Mesothelial cell of epicardium (in vitro differentiated cells): ENCODE results near the gene TMPRSS9. TPM values are rescaled to one million over a fixed set of nuclear protein-coding genes. Genes with fewer than 3 reads are reported as not detected.

Experiments
- DNase-seq, 2 experiments: peaks; one replicate each; pipeline ENCODE4 v3.0.0; 2021; ENCODE audit warnings: low spot score in 2 of 2; ENCODE audit not compliant: unreplicated experiment in 2 of 2
- H3K27ac Mint-ChIP-seq: 2 replicates; pipeline ENCODE4 v1.8.0; 2021; ENCODE audit warnings: mixed read lengths
- H3K27me3 Mint-ChIP-seq: 2 replicates; pipeline ENCODE4 v1.8.0; 2021; ENCODE audit warnings: low read depth, mixed read lengths
- H3K36me3 Mint-ChIP-seq: 2 replicates; pipeline ENCODE4 v1.8.0; 2021; ENCODE audit warnings: mixed read lengths
- H3K4me1 Mint-ChIP-seq: 2 replicates; pipeline ENCODE4 v1.8.0; 2021; ENCODE audit warnings: mixed read lengths
- H3K4me3 Mint-ChIP-seq: 2 replicates; pipeline ENCODE4 v1.8.0; 2021; ENCODE audit warnings: mild to moderate bottlenecking, moderate library complexity, mixed read lengths
- H3K9me3 Mint-ChIP-seq: 2 replicates; pipeline ENCODE4 v1.8.0; 2021; ENCODE audit warnings: mixed read lengths
- total RNA-seq: library from RNA; stranded (reverse); gene quantifications from 3 replicates; pipeline ENCODE4 v1.2.1, GENCODE V29; 2021
- TF ChIP-seq, protein P1 (sequence below): fragments of 200-600 bp; sonication (generic); IDR thresholded peaks from one replicate; pipeline ENCODE4 v1.5.0; 2021; ENCODE audit warnings: antibody characterized with exemption; ENCODE audit not compliant: unreplicated experiment

Gene TMPRSS9
- total RNA-seq, 1 donor from 2014 or later = 1.4 TPM

GRCh38 chr19:2432131-2432848, 72.2 kb downstream of the TMPRSS9 start:
- H3K27ac Mint-ChIP-seq = no peak overlapping the region
- no peak overlapping the region for H3K4me3 Mint-ChIP-seq
- TF ChIP-seq, protein P1, sequence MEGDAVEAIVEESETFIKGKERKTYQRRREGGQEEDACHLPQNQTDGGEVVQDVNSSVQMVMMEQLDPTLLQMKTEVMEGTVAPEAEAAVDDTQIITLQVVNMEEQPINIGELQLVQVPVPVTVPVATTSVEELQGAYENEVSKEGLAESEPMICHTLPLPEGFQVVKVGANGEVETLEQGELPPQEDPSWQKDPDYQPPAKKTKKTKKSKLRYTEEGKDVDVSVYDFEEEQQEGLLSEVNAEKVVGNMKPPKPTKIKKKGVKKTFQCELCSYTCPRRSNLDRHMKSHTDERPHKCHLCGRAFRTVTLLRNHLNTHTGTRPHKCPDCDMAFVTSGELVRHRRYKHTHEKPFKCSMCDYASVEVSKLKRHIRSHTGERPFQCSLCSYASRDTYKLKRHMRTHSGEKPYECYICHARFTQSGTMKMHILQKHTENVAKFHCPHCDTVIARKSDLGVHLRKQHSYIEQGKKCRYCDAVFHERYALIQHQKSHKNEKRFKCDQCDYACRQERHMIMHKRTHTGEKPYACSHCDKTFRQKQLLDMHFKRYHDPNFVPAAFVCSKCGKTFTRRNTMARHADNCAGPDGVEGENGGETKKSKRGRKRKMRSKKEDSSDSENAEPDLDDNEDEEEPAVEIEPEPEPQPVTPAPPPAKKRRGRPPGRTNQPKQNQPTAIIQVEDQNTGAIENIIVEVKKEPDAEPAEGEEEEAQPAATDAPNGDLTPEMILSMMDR = no peak
- DNase-seq = no peak
- no peaks in the 10 kb centered on the region for H3K9me3 Mint-ChIP-seq
- H3K4me1 Mint-ChIP-seq = peaks cover 3% of the 10 kb centered on the region
- no peaks in the 10 kb centered on the region for H3K27me3 Mint-ChIP-seq
- peaks cover 8% of the 10 kb centered on the region for H3K36me3 Mint-ChIP-seq

- Mint-ChIP-seq H3K9me3 (no peaks in the 10 kb centered on the region), H3K27me3 (no peaks in the 10 kb centered on the region), H3K36me3 (peaks cover 8% of the 10 kb centered on the region), H3K4me3 (no peak overlapping the region), H3K27ac (no peak overlapping the region), H3K4me1 (no peaks in the 10 kb centered on the region)
- DNase-seq = no peak
- TF ChIP-seq, protein P1 = no peak
These were observed 73.8 kb downstream of the TMPRSS9 start for GRCh38 chr19:2433854-2434253.

- no peaks in the 10 kb centered on the region for H3K27me3 Mint-ChIP-seq
- peaks cover 8% of the 10 kb centered on the region for H3K36me3 Mint-ChIP-seq
- no peak overlapping the region for H3K27ac Mint-ChIP-seq
- no peak overlapping the region for H3K4me3 Mint-ChIP-seq
- no peaks in the 10 kb centered on the region for H3K9me3 Mint-ChIP-seq
- no peaks in the 10 kb centered on the region for H3K4me1 Mint-ChIP-seq
- TF ChIP-seq, protein P1 = no peak
- DNase-seq = no peak
These were observed 74.2 kb downstream of the TMPRSS9 start for GRCh38 chr19:2434267-2434666.

GRCh38 chr19:2434721-2435265, 74.7 kb downstream of the TMPRSS9 start:
- H3K27ac Mint-ChIP-seq = no peak overlapping the region
- no peaks in the 10 kb centered on the region for H3K27me3 Mint-ChIP-seq
- no peaks in the 10 kb centered on the region for H3K9me3 Mint-ChIP-seq
- H3K4me1 Mint-ChIP-seq = no peaks in the 10 kb centered on the region
- TF ChIP-seq, protein P1 = no peak
- no peak overlapping the region for H3K4me3 Mint-ChIP-seq
- no peak for DNase-seq
- H3K36me3 Mint-ChIP-seq = peaks cover 8% of the 10 kb centered on the region

DNA sequence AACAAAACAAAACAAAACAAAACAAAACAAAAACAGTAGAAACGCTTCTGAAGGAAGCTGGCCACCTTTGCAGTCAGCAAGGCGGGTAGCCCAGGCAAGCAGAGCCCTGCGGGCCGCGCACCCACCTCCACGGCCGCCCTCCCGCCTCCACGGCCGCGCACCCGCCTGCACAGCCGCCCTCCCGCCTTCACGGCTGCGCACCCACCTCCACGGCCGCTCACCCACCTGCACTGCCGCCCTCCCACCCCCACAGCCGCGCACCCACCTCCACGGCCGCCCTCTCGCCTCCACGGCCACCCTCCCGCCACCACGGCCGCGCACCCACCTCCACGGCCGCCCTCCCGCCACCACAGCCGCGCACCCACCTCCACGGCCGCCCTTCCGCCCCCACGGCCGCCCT, 76.3 kb downstream of the TMPRSS9 start:
- H3K4me3 Mint-ChIP-seq = no peak overlapping the region
- H3K4me1 Mint-ChIP-seq = no peaks in the 10 kb centered on the region
- TF ChIP-seq, protein P1 = no peak
- H3K9me3 Mint-ChIP-seq = no peaks in the 10 kb centered on the region
- H3K27me3 Mint-ChIP-seq = no peaks in the 10 kb centered on the region
- H3K27ac Mint-ChIP-seq = no peak overlapping the region
- H3K36me3 Mint-ChIP-seq = peaks cover 15% of the 10 kb centered on the region
- DNase-seq = no peak
